ENCODE data around the gene AHCYL2. TPM values are rescaled to one million over a fixed set of nuclear protein-coding genes. Genes with fewer than 3 reads are reported as not detected.
"Not testable (repeated sequence)": the region's sequence is repeated elsewhere in the genome, so short reads cannot be mapped to it uniquely, and the experiment has no call there.

AHCYL2 gene
- total and polyA plus RNA-seq, 4 donors = 44.6 to 138 (median 69.0) TPM

- no peaks in the 10 kb centered on the region for H3K9me3 ChIP-seq (ENCODE audit: control insufficient read depth, insufficient read depth, low read length)
These were observed 242.0 kb downstream of the AHCYL2 start for GRCh38 chr7:129466796-129467195.

GRCh38 chr7:129468087-129468486, 243.3 kb downstream of the AHCYL2 start:
- Histone ChIP-seq H3K27me3 (ENCODE audit: control insufficient read depth, insufficient read depth, low read length) (no peaks in the 10 kb centered on the region), H3K4me3 (ENCODE audit: low read depth, low read length) (no peak overlapping the region), H3K9me3 (ENCODE audit: control insufficient read depth, insufficient read depth, low read length) (no peaks in the 10 kb centered on the region), H3K4me1 (ENCODE audit: control insufficient read depth, insufficient read depth, low read length) (no peaks in the 10 kb centered on the region), H3K36me3 (ENCODE audit: control insufficient read depth, insufficient read depth, low read length) (peaks cover 13% of the 10 kb centered on the region), H3K27ac (ENCODE audit: low read depth, low read length) (no peak overlapping the region)
- no peak for DNase-seq (ENCODE audit: low read depth in 4 of 6, low spot score in 6 of 6)
- no CpG with 5 or more reads among the region's 1 CpG for WGBS (ENCODE audit: insufficient coverage)

More at GRCh38 chr7:129466796-129467195, 242.0 kb downstream of the AHCYL2 start:
- H3K27ac ChIP-seq (ENCODE audit: low read depth, low read length) = no peak overlapping the region
- peaks cover 15% of the 10 kb centered on the region for H3K36me3 ChIP-seq (ENCODE audit: control insufficient read depth, insufficient read depth, low read length)
- no peak for DNase-seq (ENCODE audit: low read depth in 4 of 6, low spot score in 6 of 6)
- no CpG with 5 or more reads among the region's 3 CpGs for whole genome bisulfite sequencing (ENCODE audit: insufficient coverage)
- H3K27me3 ChIP-seq (ENCODE audit: control insufficient read depth, insufficient read depth, low read length) = no peaks in the 10 kb centered on the region
- H3K4me3 ChIP-seq (ENCODE audit: low read depth, low read length) = no peak overlapping the region
- H3K4me1 ChIP-seq (ENCODE audit: control insufficient read depth, insufficient read depth, low read length) = no peaks in the 10 kb centered on the region

- H3K9me3 ChIP-seq (ENCODE audit: control insufficient read depth, insufficient read depth, low read length) = no peaks in the 10 kb centered on the region
- WGBS (ENCODE audit: insufficient coverage) = 100% methylated on average over 3 of the region's 4 CpGs
These were observed 243.7 kb downstream of the AHCYL2 start for GRCh38 chr7:129468547-129468946.

GRCh38 chr7:129469930-129470329, 245.1 kb downstream of the AHCYL2 start:
- no peak overlapping the region for H3K27ac ChIP-seq (ENCODE audit: low read depth, low read length)
- no peaks in the 10 kb centered on the region for H3K4me1 ChIP-seq (ENCODE audit: control insufficient read depth, insufficient read depth, low read length)
- no peaks in the 10 kb centered on the region for H3K27me3 ChIP-seq (ENCODE audit: control insufficient read depth, insufficient read depth, low read length)
- peaks cover 2% of the 10 kb centered on the region for H3K36me3 ChIP-seq (ENCODE audit: control insufficient read depth, insufficient read depth, low read length)
- H3K4me3 ChIP-seq (ENCODE audit: low read depth, low read length) = no peak overlapping the region
- DNase-seq (ENCODE audit: low read depth in 4 of 6, low spot score in 6 of 6) = no peak
- H3K9me3 ChIP-seq (ENCODE audit: control insufficient read depth, insufficient read depth, low read length) = no peaks in the 10 kb centered on the region

More at GRCh38 chr7:129468547-129468946, 243.7 kb downstream of the AHCYL2 start:
- no peaks in the 10 kb centered on the region for H3K27me3 ChIP-seq (ENCODE audit: control insufficient read depth, insufficient read depth, low read length)
- H3K27ac ChIP-seq (ENCODE audit: low read depth, low read length) = no peak overlapping the region
- no peak overlapping the region for H3K4me3 ChIP-seq (ENCODE audit: low read depth, low read length)
- peaks cover 9% of the 10 kb centered on the region for H3K36me3 ChIP-seq (ENCODE audit: control insufficient read depth, insufficient read depth, low read length)
- no peak for DNase-seq (ENCODE audit: low read depth in 4 of 6, low spot score in 6 of 6)
- H3K4me1 ChIP-seq (ENCODE audit: control insufficient read depth, insufficient read depth, low read length) = no peaks in the 10 kb centered on the region

GRCh38 chr7:129470411-129470810, 245.6 kb downstream of the AHCYL2 start:
- no peak overlapping the region for H3K4me3 ChIP-seq (ENCODE audit: low read depth, low read length)
- no peaks in the 10 kb centered on the region for H3K27me3 ChIP-seq (ENCODE audit: control insufficient read depth, insufficient read depth, low read length)
- H3K4me1 ChIP-seq (ENCODE audit: control insufficient read depth, insufficient read depth, low read length) = no peaks in the 10 kb centered on the region
- DNase-seq (ENCODE audit: low read depth in 4 of 6, low spot score in 6 of 6) = no peak
- H3K36me3 ChIP-seq (ENCODE audit: control insufficient read depth, insufficient read depth, low read length) = no peaks in the 10 kb centered on the region
- no peak overlapping the region for H3K27ac ChIP-seq (ENCODE audit: low read depth, low read length)
- H3K9me3 ChIP-seq (ENCODE audit: control insufficient read depth, insufficient read depth, low read length) = no peaks in the 10 kb centered on the region
- no CpG with 5 or more reads among the region's 1 CpG for WGBS (ENCODE audit: insufficient coverage)

GRCh38 chr7:129471402-129471827, 246.6 kb downstream of the AHCYL2 start:
- Histone ChIP-seq H3K36me3 (ENCODE audit: control insufficient read depth, insufficient read depth, low read length) (peaks cover 4% of the 10 kb centered on the region), H3K9me3 (ENCODE audit: control insufficient read depth, insufficient read depth, low read length) (no peaks in the 10 kb centered on the region), H3K4me1 (ENCODE audit: control insufficient read depth, insufficient read depth, low read length) (no peaks in the 10 kb centered on the region), H3K27me3 (ENCODE audit: control insufficient read depth, insufficient read depth, low read length) (no peaks in the 10 kb centered on the region), H3K27ac (ENCODE audit: low read depth, low read length) (no peak overlapping the region), H3K4me3 (ENCODE audit: low read depth, low read length) (no peak overlapping the region)
- no peak for DNase-seq (ENCODE audit: low read depth in 4 of 6, low spot score in 6 of 6)

- not testable (repeated sequence) for H3K9me3 ChIP-seq (ENCODE audit: control insufficient read depth, insufficient read depth, low read length); DNase-seq (ENCODE audit: low read depth in 4 of 6, low spot score in 6 of 6); H3K4me1 ChIP-seq (ENCODE audit: control insufficient read depth, insufficient read depth, low read length); H3K4me3 ChIP-seq (ENCODE audit: low read depth, low read length); H3K27me3 ChIP-seq (ENCODE audit: control insufficient read depth, insufficient read depth, low read length); H3K36me3 ChIP-seq (ENCODE audit: control insufficient read depth, insufficient read depth, low read length); H3K27ac ChIP-seq (ENCODE audit: low read depth, low read length)
- whole genome bisulfite sequencing (ENCODE audit: insufficient coverage) = 100% methylated on average over 11 of the region's 27 CpGs
These were observed 251.1 kb downstream of the AHCYL2 start for GRCh38 chr7:129475931-129476330.

GRCh38 chr7:129476398-129476797, 251.6 kb downstream of the AHCYL2 start:
- H3K4me3 ChIP-seq (ENCODE audit: low read depth, low read length); H3K27me3 ChIP-seq (ENCODE audit: control insufficient read depth, insufficient read depth, low read length); H3K4me1 ChIP-seq (ENCODE audit: control insufficient read depth, insufficient read depth, low read length); H3K9me3 ChIP-seq (ENCODE audit: control insufficient read depth, insufficient read depth, low read length); H3K27ac ChIP-seq (ENCODE audit: low read depth, low read length); DNase-seq (ENCODE audit: low read depth in 4 of 6, low spot score in 6 of 6): not testable (repeated sequence)
- WGBS (ENCODE audit: insufficient coverage) = 99% methylated on average over 16 of the region's 27 CpGs
- peaks cover 10% of the 10 kb centered on the region for H3K36me3 ChIP-seq (ENCODE audit: control insufficient read depth, insufficient read depth, low read length)

Small RNAs within 50 kb of the gene (small RNA-seq; reads per million reads assigned to genes)
- gene AC009244.1 (ENCODE audit: low replicate concordance) (not detected), gene SNRPGP3 (ENCODE audit: low replicate concordance) (not detected)

Other genes with a start within 250 kb of the AHCYL2 start
- 10 to 100 TPM; 42.4 to 56.8 TPM for gene TNPO3, start 169.9 kb upstream of the AHCYL2 start, total RNA-seq
- 10 to 100 TPM; 41.6 to 46.9 TPM for gene TNPO3, start 169.9 kb upstream of the AHCYL2 start, polyA plus RNA-seq (ENCODE audit: insufficient read length in 2 of 2)
- 10 to 100 TPM; 16.4 to 17.4 TPM for gene TSPAN33, start 80.3 kb upstream of the AHCYL2 start, total RNA-seq
- gene TSPAN33, start 80.3 kb upstream of the AHCYL2 start, polyA plus RNA-seq (ENCODE audit: insufficient read length in 2 of 2) = 10 to 100 TPM; 19.7 to 24.8 TPM
- 10 to 100 TPM; 17.0 to 49.0 TPM for gene SMO, start 36.4 kb upstream of the AHCYL2 start, total RNA-seq
- gene SMO, start 36.4 kb upstream of the AHCYL2 start, polyA plus RNA-seq (ENCODE audit: insufficient read length in 2 of 2) = 10 to 100 TPM; 27.9 to 38.1 TPM
- 10 to 100 TPM; 16.0 to 19.8 TPM for gene STRIP2, start 209.4 kb downstream of the AHCYL2 start, total RNA-seq
- 10 to 100 TPM; 16.4 to 24.2 TPM for gene STRIP2, start 209.4 kb downstream of the AHCYL2 start, polyA plus RNA-seq (ENCODE audit: insufficient read length in 2 of 2)